HepG2 (cell line): Measurements from ENCODE around the gene LBR. TPM values are rescaled to one million over a fixed set of nuclear protein-coding genes. Genes with fewer than 3 reads are reported as not detected.

Experiments
- FOXA3 ChIP-seq: IDR thresholded peaks from 2 replicates; pipeline ENCODE4 v1.6.1; 2016; ENCODE audit warnings: missing genetic modification reagents, missing compliant biosample characterization
- GATAD1 ChIP-seq: IDR thresholded peaks from 2 replicates; pipeline ENCODE4 v1.6.1; 2016; ENCODE audit warnings: missing genetic modification reagents, missing compliant biosample characterization
- GRHL1 ChIP-seq: sonication (generic); formaldehyde crosslinking; conservative IDR thresholded peaks from 2 replicates; pipeline ENCODE4 v1.8.0; 2022; ENCODE audit warnings: missing genetic modification reagents
- IKZF4 ChIP-seq: sonication (generic); formaldehyde crosslinking; IDR thresholded peaks from 2 replicates; pipeline ENCODE4 v1.5.1; 2020; ENCODE audit warnings: borderline replicate concordance, mild to moderate bottlenecking, low read depth, missing genetic modification reagents; ENCODE audit errors: not compliant biosample characterization
- MEIS2 ChIP-seq: sonication (generic); formaldehyde crosslinking; IDR thresholded peaks from 2 replicates; pipeline ENCODE4 v1.9.0; 2021; ENCODE audit warnings: mild to moderate bottlenecking, missing genetic modification reagents
- NBN ChIP-seq: fragments of 450-650 bp; conservative IDR thresholded peaks from 2 replicates; pipeline ENCODE4 v1.6.1; 2017
- RAD21 ChIP-seq: fragments of 450-650 bp; formaldehyde crosslinking; IDR thresholded peaks from 2 replicates; pipeline ENCODE4 v1.5.0; 2020; ENCODE audit warnings: mild to moderate bottlenecking
- SMAD9 ChIP-seq: sonication (generic); formaldehyde crosslinking; IDR thresholded peaks from 2 replicates; pipeline ENCODE4 v1.5.1; 2020; ENCODE audit warnings: mild to moderate bottlenecking, missing genetic modification reagents
- ZFP41 ChIP-seq: sonication (generic); formaldehyde crosslinking; IDR thresholded peaks from 2 replicates; pipeline ENCODE4 v1.4.0; 2020; ENCODE audit warnings: mild to moderate bottlenecking, missing genetic modification reagents, borderline replicate concordance
- polyA plus RNA-seq, 8 experiments: library from polyadenylated mRNA; depleted of rRNA in 3 of 8; stranded (reverse) in 7 of 8; unstranded in 1 of 8; fragments of >200 nt; fragmentation: Illumina TruSeq in 4 of 8; extraction: Trizol in 4 of 8; gene quantifications; 2 replicates each; pipeline versions ENCODE4 v1.2.1 to v1.2.3, GENCODE V29; 2011 to 2016; ENCODE audit warnings: low read depth in 4 of 8, missing spikeins in 1 of 8, mixed read lengths in 1 of 8; ENCODE audit not compliant: insufficient read depth in 1 of 8
- total RNA-seq, 5 experiments: library from RNA; depleted of rRNA; stranded (reverse); fragments of >200 nt; fragmentation: Illumina TruSeq; extraction: Trizol; gene quantifications; 2 replicates each; pipeline ENCODE4 v1.2.3, GENCODE V29; 2016; ENCODE audit warnings: low read depth in 1 of 5
- TF ChIP-seq, protein P1 (sequence below): sonication (generic); formaldehyde crosslinking; IDR thresholded peaks from 2 replicates; pipeline ENCODE4 v1.4.0; 2020; ENCODE audit warnings: mild to moderate bottlenecking, missing genetic modification reagents, borderline replicate concordance
- TF ChIP-seq, protein P2 (sequence below): sonication (generic); formaldehyde crosslinking; IDR thresholded peaks from 2 replicates; pipeline ENCODE4 v1.4.0; 2020; ENCODE audit warnings: missing genetic modification reagents
- TF ChIP-seq, protein P3 (sequence below): sonication (generic); formaldehyde crosslinking; IDR thresholded peaks from 2 replicates; pipeline ENCODE4 v1.4.0; 2020; ENCODE audit warnings: missing genetic modification reagents, borderline replicate concordance
- TF ChIP-seq, protein P4 (sequence below): sonication (generic); formaldehyde crosslinking; IDR thresholded peaks from 2 replicates; pipeline ENCODE4 v1.4.0; 2020; ENCODE audit warnings: missing genetic modification reagents
- TF ChIP-seq, protein P5 (sequence below): IDR thresholded peaks from 2 replicates; pipeline ENCODE4 v1.6.1; 2018; ENCODE audit warnings: missing genetic modification reagents

LBR gene
- total and polyA plus RNA-seq, 2 of the 13 experiments (the other 11 are each of a cell fraction or from before 2014, with no cell fraction given): 38.9 to 76.7 TPM

DNA sequence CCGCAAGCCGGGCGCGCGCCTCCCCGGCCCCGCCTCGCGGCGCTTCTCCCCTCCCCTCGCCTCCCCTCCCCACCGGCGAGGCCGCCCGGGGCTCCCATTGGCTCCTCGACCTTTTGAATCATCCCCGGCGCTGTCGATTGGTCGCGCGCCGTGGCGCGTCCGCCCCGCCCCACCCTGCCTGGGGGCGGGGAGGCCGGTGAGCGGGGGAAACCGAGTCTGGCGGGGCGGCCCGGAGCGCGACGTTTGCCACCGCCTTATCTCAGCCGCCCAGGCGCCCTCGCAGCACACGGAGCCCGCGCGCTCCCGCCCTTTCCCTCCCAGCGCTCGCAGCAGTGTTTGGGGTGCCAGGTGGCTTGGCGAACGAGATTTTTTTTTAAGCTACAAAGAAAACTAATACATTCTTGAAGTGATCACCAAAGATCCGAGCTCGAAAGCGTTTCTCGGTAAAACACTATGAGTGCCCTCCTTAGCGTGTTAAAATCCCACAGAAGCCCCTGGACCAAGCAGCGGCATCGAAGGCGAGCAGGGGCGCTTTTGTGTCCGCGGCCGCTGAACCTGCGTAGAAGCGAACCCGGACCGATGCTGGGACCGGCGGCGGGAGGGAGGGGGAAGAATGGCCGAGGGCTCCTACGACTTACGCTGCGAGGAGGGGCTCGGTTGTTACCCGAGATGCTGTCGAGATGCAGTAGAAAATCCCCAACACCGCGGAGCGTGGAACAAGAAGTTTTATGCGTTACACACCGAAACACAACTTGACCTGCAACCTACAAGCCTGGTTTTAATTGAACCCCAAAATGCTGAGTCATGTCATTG is 436 bp upstream of the LBR start (continued):
- TF ChIP-seq, protein P1, sequence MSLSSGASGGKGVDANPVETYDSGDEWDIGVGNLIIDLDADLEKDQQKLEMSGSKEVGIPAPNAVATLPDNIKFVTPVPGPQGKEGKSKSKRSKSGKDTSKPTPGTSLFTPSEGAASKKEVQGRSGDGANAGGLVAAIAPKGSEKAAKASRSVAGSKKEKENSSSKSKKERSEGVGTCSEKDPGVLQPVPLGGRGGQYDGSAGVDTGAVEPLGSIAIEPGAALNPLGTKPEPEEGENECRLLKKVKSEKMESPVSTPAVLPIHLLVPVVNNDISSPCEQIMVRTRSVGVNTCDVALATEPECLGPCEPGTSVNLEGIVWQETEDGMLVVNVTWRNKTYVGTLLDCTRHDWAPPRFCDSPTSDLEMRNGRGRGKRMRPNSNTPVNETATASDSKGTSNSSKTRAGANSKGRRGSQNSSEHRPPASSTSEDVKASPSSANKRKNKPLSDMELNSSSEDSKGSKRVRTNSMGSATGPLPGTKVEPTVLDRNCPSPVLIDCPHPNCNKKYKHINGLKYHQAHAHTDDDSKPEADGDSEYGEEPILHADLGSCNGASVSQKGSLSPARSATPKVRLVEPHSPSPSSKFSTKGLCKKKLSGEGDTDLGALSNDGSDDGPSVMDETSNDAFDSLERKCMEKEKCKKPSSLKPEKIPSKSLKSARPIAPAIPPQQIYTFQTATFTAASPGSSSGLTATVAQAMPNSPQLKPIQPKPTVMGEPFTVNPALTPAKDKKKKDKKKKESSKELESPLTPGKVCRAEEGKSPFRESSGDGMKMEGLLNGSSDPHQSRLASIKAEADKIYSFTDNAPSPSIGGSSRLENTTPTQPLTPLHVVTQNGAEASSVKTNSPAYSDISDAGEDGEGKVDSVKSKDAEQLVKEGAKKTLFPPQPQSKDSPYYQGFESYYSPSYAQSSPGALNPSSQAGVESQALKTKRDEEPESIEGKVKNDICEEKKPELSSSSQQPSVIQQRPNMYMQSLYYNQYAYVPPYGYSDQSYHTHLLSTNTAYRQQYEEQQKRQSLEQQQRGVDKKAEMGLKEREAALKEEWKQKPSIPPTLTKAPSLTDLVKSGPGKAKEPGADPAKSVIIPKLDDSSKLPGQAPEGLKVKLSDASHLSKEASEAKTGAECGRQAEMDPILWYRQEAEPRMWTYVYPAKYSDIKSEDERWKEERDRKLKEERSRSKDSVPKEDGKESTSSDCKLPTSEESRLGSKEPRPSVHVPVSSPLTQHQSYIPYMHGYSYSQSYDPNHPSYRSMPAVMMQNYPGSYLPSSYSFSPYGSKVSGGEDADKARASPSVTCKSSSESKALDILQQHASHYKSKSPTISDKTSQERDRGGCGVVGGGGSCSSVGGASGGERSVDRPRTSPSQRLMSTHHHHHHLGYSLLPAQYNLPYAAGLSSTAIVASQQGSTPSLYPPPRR (CRISPR knock-in tag): no peak
- no peak for TF ChIP-seq GRHL1
- TF ChIP-seq, protein P2, sequence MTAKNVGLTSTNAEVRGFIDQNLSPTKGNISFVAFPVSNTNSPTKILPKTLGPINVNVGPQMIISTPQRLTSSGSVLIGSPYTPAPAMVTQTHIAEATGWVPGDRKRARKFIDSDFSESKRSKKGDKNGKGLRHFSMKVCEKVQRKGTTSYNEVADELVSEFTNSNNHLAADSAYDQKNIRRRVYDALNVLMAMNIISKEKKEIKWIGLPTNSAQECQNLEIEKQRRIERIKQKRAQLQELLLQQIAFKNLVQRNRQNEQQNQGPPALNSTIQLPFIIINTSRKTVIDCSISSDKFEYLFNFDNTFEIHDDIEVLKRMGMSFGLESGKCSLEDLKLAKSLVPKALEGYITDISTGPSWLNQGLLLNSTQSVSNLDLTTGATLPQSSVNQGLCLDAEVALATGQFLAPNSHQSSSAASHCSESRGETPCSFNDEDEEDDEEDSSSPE: peak; percentile 90
- TF ChIP-seq, protein P3, sequence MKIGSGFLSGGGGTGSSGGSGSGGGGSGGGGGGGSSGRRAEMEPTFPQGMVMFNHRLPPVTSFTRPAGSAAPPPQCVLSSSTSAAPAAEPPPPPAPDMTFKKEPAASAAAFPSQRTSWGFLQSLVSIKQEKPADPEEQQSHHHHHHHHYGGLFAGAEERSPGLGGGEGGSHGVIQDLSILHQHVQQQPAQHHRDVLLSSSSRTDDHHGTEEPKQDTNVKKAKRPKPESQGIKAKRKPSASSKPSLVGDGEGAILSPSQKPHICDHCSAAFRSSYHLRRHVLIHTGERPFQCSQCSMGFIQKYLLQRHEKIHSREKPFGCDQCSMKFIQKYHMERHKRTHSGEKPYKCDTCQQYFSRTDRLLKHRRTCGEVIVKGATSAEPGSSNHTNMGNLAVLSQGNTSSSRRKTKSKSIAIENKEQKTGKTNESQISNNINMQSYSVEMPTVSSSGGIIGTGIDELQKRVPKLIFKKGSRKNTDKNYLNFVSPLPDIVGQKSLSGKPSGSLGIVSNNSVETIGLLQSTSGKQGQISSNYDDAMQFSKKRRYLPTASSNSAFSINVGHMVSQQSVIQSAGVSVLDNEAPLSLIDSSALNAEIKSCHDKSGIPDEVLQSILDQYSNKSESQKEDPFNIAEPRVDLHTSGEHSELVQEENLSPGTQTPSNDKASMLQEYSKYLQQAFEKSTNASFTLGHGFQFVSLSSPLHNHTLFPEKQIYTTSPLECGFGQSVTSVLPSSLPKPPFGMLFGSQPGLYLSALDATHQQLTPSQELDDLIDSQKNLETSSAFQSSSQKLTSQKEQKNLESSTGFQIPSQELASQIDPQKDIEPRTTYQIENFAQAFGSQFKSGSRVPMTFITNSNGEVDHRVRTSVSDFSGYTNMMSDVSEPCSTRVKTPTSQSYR (CRISPR knock-in tag): no peak; the same call in 1 of the 2 replicates
- no peak for TF ChIP-seq NBN
- TF ChIP-seq, protein P4, sequence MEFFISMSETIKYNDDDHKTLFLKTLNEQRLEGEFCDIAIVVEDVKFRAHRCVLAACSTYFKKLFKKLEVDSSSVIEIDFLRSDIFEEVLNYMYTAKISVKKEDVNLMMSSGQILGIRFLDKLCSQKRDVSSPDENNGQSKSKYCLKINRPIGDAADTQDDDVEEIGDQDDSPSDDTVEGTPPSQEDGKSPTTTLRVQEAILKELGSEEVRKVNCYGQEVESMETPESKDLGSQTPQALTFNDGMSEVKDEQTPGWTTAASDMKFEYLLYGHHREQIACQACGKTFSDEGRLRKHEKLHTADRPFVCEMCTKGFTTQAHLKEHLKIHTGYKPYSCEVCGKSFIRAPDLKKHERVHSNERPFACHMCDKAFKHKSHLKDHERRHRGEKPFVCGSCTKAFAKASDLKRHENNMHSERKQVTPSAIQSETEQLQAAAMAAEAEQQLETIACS (CRISPR knock-in tag): peak; percentile 75; the same call in 1 of the 2 replicates
- no peak for TF ChIP-seq FOXA3 (CRISPR knock-in tag)
- no peak for TF ChIP-seq RAD21 (CRISPR knock-in tag)
- no peak for TF ChIP-seq MEIS2 (CRISPR knock-in tag)
- TF ChIP-seq, protein P5, sequence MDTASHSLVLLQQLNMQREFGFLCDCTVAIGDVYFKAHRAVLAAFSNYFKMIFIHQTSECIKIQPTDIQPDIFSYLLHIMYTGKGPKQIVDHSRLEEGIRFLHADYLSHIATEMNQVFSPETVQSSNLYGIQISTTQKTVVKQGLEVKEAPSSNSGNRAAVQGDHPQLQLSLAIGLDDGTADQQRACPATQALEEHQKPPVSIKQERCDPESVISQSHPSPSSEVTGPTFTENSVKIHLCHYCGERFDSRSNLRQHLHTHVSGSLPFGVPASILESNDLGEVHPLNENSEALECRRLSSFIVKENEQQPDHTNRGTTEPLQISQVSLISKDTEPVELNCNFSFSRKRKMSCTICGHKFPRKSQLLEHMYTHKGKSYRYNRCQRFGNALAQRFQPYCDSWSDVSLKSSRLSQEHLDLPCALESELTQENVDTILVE (CRISPR knock-in tag): peak; percentile 9; the same call in 1 of the 2 replicates
- TF ChIP-seq SMAD9: no peak
- TF ChIP-seq ZFP41 (CRISPR knock-in tag): no peak
- no peak for TF ChIP-seq GATAD1
- no peak for TF ChIP-seq IKZF4
